ENCODE measurements around the gene FAH.

DNA sequence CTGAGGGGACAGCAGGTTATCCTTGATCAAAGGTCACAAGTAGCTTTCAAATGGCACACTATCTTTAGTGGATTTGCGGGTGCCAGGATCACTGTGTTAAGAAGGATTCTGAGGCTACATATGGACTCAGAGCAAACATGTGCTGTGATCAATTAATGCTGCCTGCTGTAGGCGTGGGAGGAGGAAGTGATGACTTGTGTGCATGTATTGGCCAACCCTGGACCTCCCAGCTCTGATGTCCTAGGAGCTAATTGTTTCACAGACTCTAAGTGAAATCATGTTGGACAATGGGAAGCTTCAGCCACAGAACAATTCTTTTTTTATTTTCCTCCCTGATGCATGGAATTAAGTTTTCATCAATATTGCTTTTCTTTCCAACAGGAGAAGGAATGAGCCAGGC lies 24.4 kb downstream of the FAH start:
- TF ChIP-seq, protein P1, sequence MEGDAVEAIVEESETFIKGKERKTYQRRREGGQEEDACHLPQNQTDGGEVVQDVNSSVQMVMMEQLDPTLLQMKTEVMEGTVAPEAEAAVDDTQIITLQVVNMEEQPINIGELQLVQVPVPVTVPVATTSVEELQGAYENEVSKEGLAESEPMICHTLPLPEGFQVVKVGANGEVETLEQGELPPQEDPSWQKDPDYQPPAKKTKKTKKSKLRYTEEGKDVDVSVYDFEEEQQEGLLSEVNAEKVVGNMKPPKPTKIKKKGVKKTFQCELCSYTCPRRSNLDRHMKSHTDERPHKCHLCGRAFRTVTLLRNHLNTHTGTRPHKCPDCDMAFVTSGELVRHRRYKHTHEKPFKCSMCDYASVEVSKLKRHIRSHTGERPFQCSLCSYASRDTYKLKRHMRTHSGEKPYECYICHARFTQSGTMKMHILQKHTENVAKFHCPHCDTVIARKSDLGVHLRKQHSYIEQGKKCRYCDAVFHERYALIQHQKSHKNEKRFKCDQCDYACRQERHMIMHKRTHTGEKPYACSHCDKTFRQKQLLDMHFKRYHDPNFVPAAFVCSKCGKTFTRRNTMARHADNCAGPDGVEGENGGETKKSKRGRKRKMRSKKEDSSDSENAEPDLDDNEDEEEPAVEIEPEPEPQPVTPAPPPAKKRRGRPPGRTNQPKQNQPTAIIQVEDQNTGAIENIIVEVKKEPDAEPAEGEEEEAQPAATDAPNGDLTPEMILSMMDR (optimal IDR thresholded peaks at IDR 0.05 in 1 of 3, IDR thresholded peaks at IDR 0.05 in 1 of 3, conservative IDR thresholded peaks at IDR 0.05 in 1 of 3; ENCODE audit: extremely low read depth in 1 of 3, insufficient read depth in 2 of 3, low read length in 3 of 3), result no peak
- no peak for TF ChIP-seq EZH2 (IDR thresholded peaks at IDR 0.05; ENCODE audit: low read length)

All from keratinocyte (primary cell).